HUES48 (cell line): ENCODE measurements around the gene DNMT3A.

ENCODE experiments used
- H3K27ac ChIP-seq: one replicate; pipeline ENCODE4 v1.7.0; 2013; ENCODE audit warnings: low read depth, low read length, inconsistent platforms
- H3K27me3 ChIP-seq: 2 replicates; pipeline ENCODE4 v1.6.1; 2013; ENCODE audit warnings: mild to moderate bottlenecking, low read length; ENCODE audit not compliant: control insufficient read depth, insufficient read depth
- H3K36me3 ChIP-seq: 2 replicates; pipeline ENCODE4 v1.6.1; 2013; ENCODE audit warnings: low read length; ENCODE audit not compliant: control insufficient read depth, insufficient read depth
- H3K4me1 ChIP-seq: 2 replicates; pipeline ENCODE4 v1.6.1; 2013; ENCODE audit warnings: mild to moderate bottlenecking, low read length; ENCODE audit not compliant: control insufficient read depth, insufficient read depth
- H3K4me3 ChIP-seq: 2 replicates; pipeline ENCODE4 v1.5.1; 2013; ENCODE audit warnings: mild to moderate bottlenecking, low read depth, low read length
- H3K9ac ChIP-seq: 2 replicates; pipeline ENCODE4 v1.6.1; 2013; ENCODE audit warnings: mild to moderate bottlenecking, low read depth, low read length, moderate library complexity
- H3K9me3 ChIP-seq: 2 replicates; pipeline ENCODE4 v1.6.1; 2013; ENCODE audit warnings: low read length; ENCODE audit not compliant: control insufficient read depth, insufficient read depth

The DNMT3A gene

GRCh38 chr2:25230948-25231311, 110.8 kb downstream of the DNMT3A start:
- H3K27ac ChIP-seq: peak overlapping the region; percentile 13
- H3K4me3 ChIP-seq: no peak overlapping the region
- peaks cover 25% of the 10 kb centered on the region for H3K4me1 ChIP-seq
- no peaks in the 10 kb centered on the region for H3K9me3 ChIP-seq
- no peaks in the 10 kb centered on the region for H3K27me3 ChIP-seq
- H3K36me3 ChIP-seq: peaks cover 41% of the 10 kb centered on the region
- H3K9ac ChIP-seq: no peak overlapping the region

DNA sequence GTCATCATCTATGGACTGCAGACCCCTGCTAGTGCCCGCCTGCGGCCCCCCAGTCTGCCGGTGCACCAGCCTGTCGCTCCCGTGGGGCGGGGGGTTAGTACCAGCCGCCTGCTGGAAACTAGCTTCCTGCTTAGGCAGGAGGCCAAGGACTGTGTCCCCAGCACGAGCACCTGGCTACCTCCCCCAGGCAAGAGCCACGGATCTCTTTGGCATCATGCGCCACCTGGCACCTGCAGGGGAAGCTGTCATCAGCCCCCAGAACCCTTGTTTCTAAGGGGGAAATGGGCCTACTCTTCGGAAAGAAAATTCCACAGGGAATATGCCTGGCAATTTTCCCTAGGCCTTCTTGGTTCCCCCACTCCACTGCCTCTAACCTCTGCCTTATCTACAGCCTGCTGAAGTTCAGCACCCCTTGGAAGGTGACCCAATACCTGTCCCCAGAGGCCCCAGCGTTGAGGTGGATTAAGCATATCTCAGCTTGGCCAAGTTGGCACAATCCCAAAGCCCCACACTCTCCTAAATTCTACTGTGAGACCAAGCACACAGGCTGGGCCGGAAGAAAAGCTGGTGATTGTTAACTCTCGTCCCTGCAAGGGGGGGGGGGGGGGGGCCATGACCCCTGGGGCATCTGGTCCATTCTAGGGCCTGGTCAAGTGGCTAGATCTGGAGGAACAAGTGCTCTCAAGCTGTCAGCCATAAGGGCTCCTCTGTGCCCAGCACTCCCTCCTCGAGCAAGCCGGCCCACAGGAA, 111.4 kb downstream of the DNMT3A start:
- H3K4me3 ChIP-seq: no peak overlapping the region
- H3K27me3 ChIP-seq: no peaks in the 10 kb centered on the region
- peaks cover 25% of the 10 kb centered on the region for H3K4me1 ChIP-seq
- H3K9ac ChIP-seq: no peak overlapping the region
- no peaks in the 10 kb centered on the region for H3K9me3 ChIP-seq
- peaks cover 36% of the 10 kb centered on the region for H3K36me3 ChIP-seq
- peak overlapping the region; percentile 13 for H3K27ac ChIP-seq

DNA sequence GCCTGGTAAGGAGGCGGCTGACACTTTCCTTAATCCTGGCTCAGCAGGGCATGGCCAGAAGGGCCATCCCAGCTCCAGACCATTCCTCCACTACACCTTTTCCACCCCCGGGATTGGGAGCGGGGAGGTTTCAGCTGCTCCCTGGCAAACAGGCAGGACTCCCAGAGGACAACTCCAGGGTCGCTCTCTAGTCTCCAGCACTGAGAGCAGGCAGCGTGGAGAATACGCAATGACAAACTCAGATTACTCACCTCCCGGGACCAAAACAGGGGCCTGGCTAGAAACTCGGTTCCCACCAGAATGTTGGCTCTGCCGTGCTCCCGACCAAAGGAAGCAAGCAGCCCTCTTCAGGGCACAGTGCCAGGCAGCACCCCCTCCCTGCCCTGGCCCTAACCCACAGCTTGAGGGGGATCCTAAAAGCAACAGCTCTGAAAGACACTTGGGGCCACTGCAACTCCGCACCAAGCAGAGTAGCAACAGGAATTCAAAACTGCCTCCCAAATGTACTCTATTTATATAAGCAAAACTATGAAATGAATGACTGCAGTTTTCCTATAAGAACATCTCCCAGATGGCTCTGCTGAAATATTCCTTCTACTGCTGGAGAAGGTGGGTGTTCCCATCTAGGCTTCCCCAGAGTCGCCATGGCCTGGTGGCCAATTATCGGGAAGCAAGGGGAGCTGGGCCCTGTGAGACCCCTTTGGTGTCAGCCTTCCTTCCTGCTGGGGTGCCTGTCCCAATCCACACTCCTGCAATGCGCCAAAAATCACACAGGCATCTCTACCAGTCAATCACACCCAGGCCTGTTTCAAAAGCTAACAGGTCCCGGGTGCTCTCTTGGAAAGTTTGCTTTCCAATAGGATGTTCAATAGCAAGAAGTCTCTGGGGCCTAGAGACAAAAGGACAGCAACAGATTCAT, 112.2 kb downstream of the DNMT3A start:
- Histone ChIP-seq H3K27me3 (no peaks in the 10 kb centered on the region), H3K4me1 (peaks cover 25% of the 10 kb centered on the region), H3K36me3 (peaks cover 30% of the 10 kb centered on the region), H3K9ac (no peak overlapping the region), H3K4me3 (no peak overlapping the region), H3K9me3 (no peaks in the 10 kb centered on the region), H3K27ac (peak overlapping the region; percentile 79)

- Histone ChIP-seq H3K27ac (peak overlapping the region; percentile 79), H3K9ac (no peak overlapping the region), H3K4me3 (no peak overlapping the region), H3K4me1 (peaks cover 25% of the 10 kb centered on the region), H3K9me3 (no peaks in the 10 kb centered on the region), H3K36me3 (peaks cover 24% of the 10 kb centered on the region), H3K27me3 (no peaks in the 10 kb centered on the region)
Observed at GRCh38 chr2:25228848-25229278, 112.9 kb downstream of the DNMT3A start.

DNA sequence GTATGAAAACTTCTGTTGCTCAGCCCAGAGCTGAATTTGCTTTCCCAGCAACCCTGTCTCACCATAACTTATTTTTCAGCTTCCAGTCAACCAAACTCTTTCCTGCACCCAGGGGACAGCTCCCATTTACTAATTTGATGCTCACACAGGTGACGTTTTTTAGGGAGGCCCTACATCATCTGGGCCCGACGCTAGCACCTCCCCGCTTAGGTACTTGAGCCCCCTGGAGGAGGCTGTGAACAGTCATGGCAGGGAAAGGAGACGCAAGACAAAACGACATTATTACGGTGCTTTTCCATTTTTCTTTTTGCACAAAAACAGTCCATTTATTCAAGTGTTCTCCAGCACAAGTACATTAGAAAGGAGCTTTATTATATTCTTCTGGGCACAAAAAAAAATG, 114.1 kb downstream of the DNMT3A start:
- H3K4me3 ChIP-seq: no peak overlapping the region
- no peaks in the 10 kb centered on the region for H3K9me3 ChIP-seq
- H3K4me1 ChIP-seq: peaks cover 25% of the 10 kb centered on the region
- H3K36me3 ChIP-seq: peaks cover 11% of the 10 kb centered on the region
- H3K27ac ChIP-seq: no peak overlapping the region
- H3K9ac ChIP-seq: no peak overlapping the region
- no peaks in the 10 kb centered on the region for H3K27me3 ChIP-seq

- Histone ChIP-seq H3K9ac (no peak overlapping the region), H3K4me3 (no peak overlapping the region), H3K9me3 (no peaks in the 10 kb centered on the region), H3K27me3 (no peaks in the 10 kb centered on the region), H3K36me3 (peaks cover 3% of the 10 kb centered on the region; the same call in 1 of the 2 replicates), H3K27ac (no peak overlapping the region), H3K4me1 (peaks cover 25% of the 10 kb centered on the region)
Observed at GRCh38 chr2:25226827-25227226, 114.9 kb downstream of the DNMT3A start.

GRCh38 chr2:25222477-25223121, 119.1 kb downstream of the DNMT3A start:
- Histone ChIP-seq H3K36me3 (no peaks in the 10 kb centered on the region), H3K4me1 (peaks cover 1% of the 10 kb centered on the region; the same call in 1 of the 2 replicates), H3K27ac (no peak overlapping the region), H3K9me3 (no peaks in the 10 kb centered on the region), H3K27me3 (no peaks in the 10 kb centered on the region), H3K9ac (no peak overlapping the region), H3K4me3 (no peak overlapping the region)

DNA sequence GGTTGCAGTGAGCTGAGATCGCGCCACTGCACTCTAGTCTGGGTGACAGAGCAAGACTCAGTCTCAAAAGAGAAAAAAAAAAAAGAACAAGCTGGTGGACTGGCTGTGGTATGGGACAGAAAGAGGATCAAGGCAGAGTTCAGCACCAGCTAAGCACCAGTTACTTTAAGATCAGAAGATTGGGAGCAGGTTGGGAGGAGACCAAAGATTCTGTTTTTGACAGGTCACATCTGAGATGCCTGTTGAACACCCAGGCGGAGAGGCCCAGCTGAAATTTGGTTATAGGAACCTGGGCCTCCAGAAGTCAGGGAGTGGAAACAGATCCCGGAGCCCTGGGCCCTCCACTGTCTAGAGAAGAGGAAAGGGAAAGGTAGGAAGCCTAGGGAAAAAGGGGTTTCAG, 120.1 kb downstream of the DNMT3A start:
- Histone ChIP-seq H3K4me3 (no peak overlapping the region), H3K27me3 (no peaks in the 10 kb centered on the region), H3K27ac (no peak overlapping the region), H3K4me1 (no peaks in the 10 kb centered on the region; the same call in 1 of the 2 replicates), H3K9me3 (no peaks in the 10 kb centered on the region), H3K36me3 (no peaks in the 10 kb centered on the region), H3K9ac (no peak overlapping the region)

GRCh38 chr2:25220313-25220712, 121.4 kb downstream of the DNMT3A start:
- Histone ChIP-seq H3K27ac (no peak overlapping the region), H3K9ac (no peak overlapping the region), H3K9me3 (no peaks in the 10 kb centered on the region), H3K36me3 (no peaks in the 10 kb centered on the region), H3K4me1 (no peaks in the 10 kb centered on the region; the same call in 1 of the 2 replicates), H3K27me3 (no peaks in the 10 kb centered on the region), H3K4me3 (no peak overlapping the region)

DNA sequence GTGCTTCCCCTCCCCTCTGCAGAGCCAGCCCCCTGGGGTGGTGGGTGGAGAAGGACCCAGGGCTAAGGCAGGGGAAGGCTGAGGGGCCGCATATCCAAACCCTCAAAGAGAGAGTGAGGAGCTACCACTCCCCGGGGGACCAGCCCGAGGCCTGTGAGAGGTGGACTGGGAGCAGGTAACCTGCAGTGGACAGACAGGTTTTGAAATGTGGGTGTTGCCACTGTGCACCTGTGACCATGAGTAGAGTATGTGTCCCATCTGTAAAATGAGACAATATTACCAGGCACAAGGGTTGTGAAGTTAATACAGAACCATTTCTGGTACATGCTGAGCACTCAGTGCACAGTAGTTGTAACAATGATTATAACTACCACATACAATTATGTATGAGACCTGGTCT, 122.1 kb downstream of the DNMT3A start:
- no peaks in the 10 kb centered on the region; the same call in 1 of the 2 replicates for H3K4me1 ChIP-seq
- H3K27me3 ChIP-seq: no peaks in the 10 kb centered on the region
- no peak overlapping the region for H3K27ac ChIP-seq
- H3K36me3 ChIP-seq: no peaks in the 10 kb centered on the region
- H3K9me3 ChIP-seq: no peaks in the 10 kb centered on the region
- H3K4me3 ChIP-seq: no peak overlapping the region
- no peak overlapping the region for H3K9ac ChIP-seq
